ENCODE results near the gene RIMS3. TPM values are rescaled to one million over a fixed set of nuclear protein-coding genes. Genes with fewer than 3 reads are reported as not detected.

Gene RIMS3
- total and polyA plus RNA-seq, 7 donors = 1.2 to 13.7 (median 6.1) TPM

DNA sequence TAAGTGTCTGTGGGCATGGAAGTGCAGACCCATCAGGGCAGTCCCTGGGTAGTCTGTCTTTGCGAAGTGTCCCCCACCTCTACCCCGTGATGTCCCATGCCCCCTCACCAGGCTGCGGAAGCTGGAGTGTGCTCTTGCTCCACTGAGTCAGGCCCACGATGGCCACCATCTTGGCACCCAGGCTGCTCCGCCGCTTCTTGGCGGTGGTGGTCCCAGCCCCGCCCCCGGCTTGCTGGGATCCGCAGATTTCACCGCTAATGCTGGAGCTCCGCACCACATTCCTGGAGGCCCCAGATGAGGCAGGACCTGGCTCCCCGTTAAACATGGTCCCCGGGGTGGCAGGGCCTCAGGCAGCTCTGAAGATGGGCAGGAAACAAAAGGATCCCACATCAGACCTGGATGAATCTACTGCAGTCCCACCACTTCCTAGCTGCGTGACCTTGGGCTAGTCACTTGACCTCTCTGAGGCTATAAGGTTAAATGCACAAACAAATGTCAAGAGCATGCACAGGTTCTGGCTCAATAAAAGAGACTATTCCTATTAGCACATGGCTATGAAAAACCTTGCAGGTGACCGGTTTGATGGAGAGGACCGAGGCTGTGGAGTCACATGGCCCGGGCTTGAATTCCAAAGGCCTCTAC lies 23.8 kb downstream of the RIMS3 start:
- no peak overlapping the region for H3K4me3 ChIP-seq
- intact Hi-C loops (cut with DNase I) = no loop called here
- WGBS, 2 donors = 92 to 94% methylated on average over 18 of the region's 18 CpGs
- no peak overlapping the region for H3K27ac ChIP-seq
- H3K36me3 ChIP-seq = peaks cover 0 to 9% (median 0%) of the 10 kb centered on the region in 4 donors
- no peaks in the 10 kb centered on the region for H3K27me3 ChIP-seq
- no peak for DNase-seq
- TF ChIP-seq POLR2A (IDR thresholded peaks at IDR 0.05) (no peak), EP300 (IDR thresholded peaks at IDR 0.05) (no peak), POLR2AphosphoS5 (IDR thresholded peaks at IDR 0.05) (no peak)
- TF ChIP-seq, protein P1, sequence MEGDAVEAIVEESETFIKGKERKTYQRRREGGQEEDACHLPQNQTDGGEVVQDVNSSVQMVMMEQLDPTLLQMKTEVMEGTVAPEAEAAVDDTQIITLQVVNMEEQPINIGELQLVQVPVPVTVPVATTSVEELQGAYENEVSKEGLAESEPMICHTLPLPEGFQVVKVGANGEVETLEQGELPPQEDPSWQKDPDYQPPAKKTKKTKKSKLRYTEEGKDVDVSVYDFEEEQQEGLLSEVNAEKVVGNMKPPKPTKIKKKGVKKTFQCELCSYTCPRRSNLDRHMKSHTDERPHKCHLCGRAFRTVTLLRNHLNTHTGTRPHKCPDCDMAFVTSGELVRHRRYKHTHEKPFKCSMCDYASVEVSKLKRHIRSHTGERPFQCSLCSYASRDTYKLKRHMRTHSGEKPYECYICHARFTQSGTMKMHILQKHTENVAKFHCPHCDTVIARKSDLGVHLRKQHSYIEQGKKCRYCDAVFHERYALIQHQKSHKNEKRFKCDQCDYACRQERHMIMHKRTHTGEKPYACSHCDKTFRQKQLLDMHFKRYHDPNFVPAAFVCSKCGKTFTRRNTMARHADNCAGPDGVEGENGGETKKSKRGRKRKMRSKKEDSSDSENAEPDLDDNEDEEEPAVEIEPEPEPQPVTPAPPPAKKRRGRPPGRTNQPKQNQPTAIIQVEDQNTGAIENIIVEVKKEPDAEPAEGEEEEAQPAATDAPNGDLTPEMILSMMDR (IDR thresholded peaks at IDR 0.05) = no peak
- H3K4me1 ChIP-seq = no peaks in the 10 kb centered on the region
- no peaks in the 10 kb centered on the region for H3K9me3 ChIP-seq

DNA sequence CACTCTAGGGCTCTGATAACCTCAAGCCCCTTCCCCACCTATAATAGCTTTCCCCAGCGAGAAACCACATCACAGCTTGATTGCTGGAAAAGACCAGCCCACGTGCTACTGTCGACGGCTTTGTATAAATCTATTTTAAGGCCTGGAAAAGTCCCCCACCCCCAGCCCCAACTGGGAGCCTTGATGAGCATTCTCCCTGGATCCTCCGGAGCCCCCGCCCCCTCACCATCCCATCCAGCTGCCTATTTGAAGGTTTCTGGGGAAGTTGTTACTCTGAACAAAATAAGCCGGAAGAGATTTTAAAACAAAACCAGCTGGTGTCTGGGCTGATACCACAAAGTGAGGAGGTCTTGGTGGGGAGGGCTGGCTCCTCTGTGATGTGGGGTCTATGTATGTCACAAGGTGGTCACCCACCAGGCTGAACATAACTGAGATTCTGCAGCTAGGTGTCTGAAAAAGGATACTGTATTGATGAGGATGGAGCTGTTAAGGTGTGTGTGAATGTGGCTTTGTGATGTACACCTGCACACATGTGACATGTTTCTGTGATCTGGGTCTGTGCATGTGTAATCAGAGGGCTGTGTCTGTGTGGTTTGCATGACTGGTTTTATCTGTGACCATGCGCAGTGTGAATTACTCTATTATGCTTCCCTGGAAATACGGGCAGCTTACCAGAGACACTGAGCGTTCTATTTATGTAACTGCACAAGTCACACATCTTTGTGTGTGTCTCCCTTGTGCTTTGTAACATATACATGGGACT lies 25.0 kb downstream of the RIMS3 start:
- no peak for TF ChIP-seq EP300 (IDR thresholded peaks at IDR 0.05)
- no peak for TF ChIP-seq POLR2AphosphoS5 (IDR thresholded peaks at IDR 0.05)
- TF ChIP-seq, protein P1 (IDR thresholded peaks at IDR 0.05) = no peak
- no peak for TF ChIP-seq POLR2A (IDR thresholded peaks at IDR 0.05)
- no peaks in the 10 kb centered on the region for H3K27me3 ChIP-seq
- no peaks in the 10 kb centered on the region for H3K4me1 ChIP-seq
- intact Hi-C loops (cut with DNase I) = no loop called here
- WGBS, 2 donors = 64 to 82% methylated on average over 10 of the region's 10 CpGs
- no peak for DNase-seq
- no peak overlapping the region for H3K4me3 ChIP-seq
- no peak overlapping the region for H3K27ac ChIP-seq
- H3K36me3 ChIP-seq = peaks cover 0 to 9% (median 0%) of the 10 kb centered on the region in 4 donors
- H3K9me3 ChIP-seq = no peaks in the 10 kb centered on the region

DNA sequence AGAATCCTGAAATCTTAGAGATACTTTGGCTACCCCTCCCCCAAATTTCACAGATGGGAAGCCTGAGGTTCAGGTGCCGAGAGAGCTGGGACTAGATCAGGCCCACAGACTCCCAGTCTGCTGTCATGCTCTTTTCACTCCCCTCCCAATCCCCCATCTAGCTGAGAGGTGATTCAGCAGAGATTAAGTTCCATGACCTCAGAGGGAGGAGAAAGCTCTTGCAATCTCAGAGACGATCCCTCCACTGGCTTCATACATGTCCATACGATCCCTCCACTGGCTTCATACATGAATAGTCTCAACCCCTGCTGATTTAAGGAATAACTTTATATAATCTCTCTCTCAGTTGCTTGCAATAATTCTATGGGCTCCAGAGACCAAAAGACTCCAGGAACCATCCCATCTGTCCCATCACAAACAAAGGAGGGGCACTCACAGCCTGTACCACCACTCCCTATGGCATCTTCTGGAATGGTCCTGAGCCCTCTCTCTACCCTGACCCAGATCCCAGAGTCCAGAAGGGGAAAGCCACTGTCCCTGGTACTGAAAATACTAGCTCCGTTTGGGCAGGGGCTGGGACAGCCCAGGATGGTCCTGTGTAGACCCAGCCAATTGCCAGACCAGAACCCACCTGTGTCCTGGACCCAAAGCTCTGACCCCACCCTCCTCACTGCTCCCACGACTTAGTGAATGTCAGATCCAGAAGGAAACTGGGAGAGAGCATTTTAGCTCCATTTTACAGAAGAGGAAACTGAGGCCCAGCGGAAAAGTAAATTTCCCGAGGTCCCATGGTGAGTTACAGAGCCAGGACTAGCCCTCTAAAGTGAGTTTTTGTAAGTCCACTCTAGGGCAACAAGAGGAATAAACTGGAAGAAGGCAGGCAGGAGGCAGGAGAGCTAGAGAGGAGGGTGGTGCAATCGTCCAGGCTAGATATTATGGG lies 27.1 kb downstream of the RIMS3 start:
- intact Hi-C loops (cut with DNase I) = no loop called here
- Histone ChIP-seq H3K36me3 (peaks cover 0 to 9% (median 0%) of the 10 kb centered on the region in 4 donors), H3K27ac (no peak overlapping the region), H3K9me3 (no peaks in the 10 kb centered on the region), H3K4me3 (no peak overlapping the region), H3K27me3 (no peaks in the 10 kb centered on the region), H3K4me1 (peaks cover 0 to 12% (median 10%) of the 10 kb centered on the region in 4 donors)
- TF ChIP-seq EP300 (IDR thresholded peaks at IDR 0.05) (no peak), POLR2A (IDR thresholded peaks at IDR 0.05) (no peak), POLR2AphosphoS5 (IDR thresholded peaks at IDR 0.05) (no peak)
- TF ChIP-seq, protein P1 (IDR thresholded peaks at IDR 0.05) = no peak
- 87 to 89% methylated on average over 8 of the region's 8 CpGs for WGBS, 2 donors
- DNase-seq = peak; percentile 49

DNA sequence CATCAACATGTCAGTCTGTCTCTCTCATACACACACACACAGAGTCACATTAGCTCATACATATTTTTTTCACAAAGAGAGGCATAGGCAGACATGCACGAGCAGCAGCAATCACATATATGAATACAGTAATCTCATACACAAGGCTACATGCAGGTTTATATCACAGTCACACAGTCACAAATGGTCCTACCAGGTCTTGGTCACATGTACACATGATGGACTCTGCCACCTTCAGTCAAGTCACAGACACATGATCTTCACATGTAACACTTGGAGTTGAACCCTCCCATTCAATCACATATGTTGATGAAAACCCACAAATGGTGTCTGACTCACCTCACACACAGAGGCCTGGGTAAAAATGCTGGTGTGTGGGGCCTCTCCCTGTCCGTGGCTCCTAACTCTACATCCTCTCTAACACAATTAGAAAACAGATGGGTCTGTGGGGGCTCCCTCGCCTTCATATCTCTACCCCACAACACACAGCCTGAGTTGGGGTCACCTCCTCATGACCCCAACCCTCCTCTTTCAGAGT lies 27.9 kb downstream of the RIMS3 start:
- intact Hi-C loops (cut with DNase I) = no loop called here
- Histone ChIP-seq H3K4me1 (peaks cover 0 to 16% (median 11%) of the 10 kb centered on the region in 4 donors), H3K4me3 (no peak overlapping the region), H3K9me3 (no peaks in the 10 kb centered on the region), H3K27ac (no peak overlapping the region), H3K27me3 (no peaks in the 10 kb centered on the region), H3K36me3 (peaks cover 0 to 9% (median 0%) of the 10 kb centered on the region in 4 donors)
- TF ChIP-seq POLR2A (IDR thresholded peaks at IDR 0.05) (no peak), EP300 (IDR thresholded peaks at IDR 0.05) (no peak), POLR2AphosphoS5 (IDR thresholded peaks at IDR 0.05) (no peak)
- TF ChIP-seq, protein P1 (IDR thresholded peaks at IDR 0.05) = no peak
- peak; percentile 11 for DNase-seq
- 87 to 92% methylated on average over 3 of the region's 3 CpGs for WGBS, 2 donors

Data from sigmoid colon (tissue), 7 donors.